ENCODE results near the gene UNC5C. TPM values are rescaled to one million over a fixed set of nuclear protein-coding genes. Genes with fewer than 3 reads are reported as not detected.

The UNC5C gene
- total RNA-seq, 1 donor from 2014 or later, result not detected

GRCh38 chr4:95314573-95314972, 234.2 kb downstream of the UNC5C start:
- no peaks in the 10 kb centered on the region for H3K27me3 Mint-ChIP-seq
- CTCF ChIA-PET, result no interaction called here
- H3K4me3 Mint-ChIP-seq, result no peak overlapping the region
- DNase-seq (no peak), ATAC-seq (ENCODE audit: low read depth) (no peak)
- POLR2A ChIA-PET, result no interaction called here
- no peak for TF ChIP-seq CTCF (IDR thresholded peaks at IDR 0.05)
- intact Hi-C loops (cut with micrococcal nuclease), result no loop called here
- H3K27ac Mint-ChIP-seq, result no peak overlapping the region
- no peaks in the 10 kb centered on the region for H3K4me1 Mint-ChIP-seq
- no peaks in the 10 kb centered on the region for H3K9me3 Mint-ChIP-seq
- no peaks in the 10 kb centered on the region for H3K36me3 Mint-ChIP-seq (ENCODE audit: low read depth)

- no peak overlapping the region for H3K27ac Mint-ChIP-seq
- H3K9me3 Mint-ChIP-seq, result peaks cover 5% of the 10 kb centered on the region
- DNase-seq (no peak), ATAC-seq (ENCODE audit: low read depth) (no peak)
- POLR2A ChIA-PET, result no interaction called here
- CTCF ChIA-PET, result no interaction called here
- no peak overlapping the region for H3K4me3 Mint-ChIP-seq
- no peaks in the 10 kb centered on the region for H3K27me3 Mint-ChIP-seq
- no peaks in the 10 kb centered on the region for H3K4me1 Mint-ChIP-seq
- TF ChIP-seq CTCF (IDR thresholded peaks at IDR 0.05), result no peak
- intact Hi-C loops (cut with micrococcal nuclease), result no loop called here
- no peaks in the 10 kb centered on the region for H3K36me3 Mint-ChIP-seq (ENCODE audit: low read depth)
Observed at GRCh38 chr4:95304898-95305297, 243.9 kb downstream of the UNC5C start.

GRCh38 chr4:95300304-95300703, 248.5 kb downstream of the UNC5C start:
- peaks cover 5% of the 10 kb centered on the region for H3K9me3 Mint-ChIP-seq
- H3K27me3 Mint-ChIP-seq, result no peaks in the 10 kb centered on the region
- H3K27ac Mint-ChIP-seq, result no peak overlapping the region
- H3K4me1 Mint-ChIP-seq, result no peaks in the 10 kb centered on the region
- TF ChIP-seq CTCF (IDR thresholded peaks at IDR 0.05), result no peak
- H3K4me3 Mint-ChIP-seq, result no peak overlapping the region
- DNase-seq (no peak), ATAC-seq (ENCODE audit: low read depth) (no peak)
- intact Hi-C loops (cut with micrococcal nuclease), result no loop called here
- ChIA-PET POLR2A (no interaction called here), CTCF (no interaction called here)
- H3K36me3 Mint-ChIP-seq (ENCODE audit: low read depth), result no peaks in the 10 kb centered on the region

GRCh38 chr4:95296052-95296451, 252.7 kb downstream of the UNC5C start:
- no peak overlapping the region for H3K4me3 Mint-ChIP-seq
- no peaks in the 10 kb centered on the region for H3K27me3 Mint-ChIP-seq
- ATAC-seq (ENCODE audit: low read depth) (no peak), DNase-seq (no peak)
- TF ChIP-seq CTCF (IDR thresholded peaks at IDR 0.05), result no peak
- POLR2A ChIA-PET, result no interaction called here
- H3K36me3 Mint-ChIP-seq (ENCODE audit: low read depth), result no peaks in the 10 kb centered on the region
- H3K27ac Mint-ChIP-seq, result no peak overlapping the region
- CTCF ChIA-PET, result no interaction called here
- H3K4me1 Mint-ChIP-seq, result no peaks in the 10 kb centered on the region
- intact Hi-C loops (cut with micrococcal nuclease), result no loop called here
- peaks cover 5% of the 10 kb centered on the region for H3K9me3 Mint-ChIP-seq

GRCh38 chr4:95295157-95295556, 253.6 kb downstream of the UNC5C start:
- Mint-ChIP-seq H3K27me3 (no peaks in the 10 kb centered on the region), H3K9me3 (peaks cover 5% of the 10 kb centered on the region), H3K36me3 (ENCODE audit: low read depth) (no peaks in the 10 kb centered on the region), H3K27ac (no peak overlapping the region), H3K4me1 (no peaks in the 10 kb centered on the region), H3K4me3 (no peak overlapping the region)
- no peak for TF ChIP-seq CTCF (IDR thresholded peaks at IDR 0.05)
- ChIA-PET CTCF (no interaction called here), POLR2A (no interaction called here)
- intact Hi-C loops (cut with micrococcal nuclease), result no loop called here
- DNase-seq (no peak), ATAC-seq (ENCODE audit: low read depth) (no peak)

Measured in activated B cell treated with CpG ODN at 0.5 μM for 24 hours (primary cell).